Measurements from ENCODE around the gene SORBS1.

SORBS1 gene

DNA sequence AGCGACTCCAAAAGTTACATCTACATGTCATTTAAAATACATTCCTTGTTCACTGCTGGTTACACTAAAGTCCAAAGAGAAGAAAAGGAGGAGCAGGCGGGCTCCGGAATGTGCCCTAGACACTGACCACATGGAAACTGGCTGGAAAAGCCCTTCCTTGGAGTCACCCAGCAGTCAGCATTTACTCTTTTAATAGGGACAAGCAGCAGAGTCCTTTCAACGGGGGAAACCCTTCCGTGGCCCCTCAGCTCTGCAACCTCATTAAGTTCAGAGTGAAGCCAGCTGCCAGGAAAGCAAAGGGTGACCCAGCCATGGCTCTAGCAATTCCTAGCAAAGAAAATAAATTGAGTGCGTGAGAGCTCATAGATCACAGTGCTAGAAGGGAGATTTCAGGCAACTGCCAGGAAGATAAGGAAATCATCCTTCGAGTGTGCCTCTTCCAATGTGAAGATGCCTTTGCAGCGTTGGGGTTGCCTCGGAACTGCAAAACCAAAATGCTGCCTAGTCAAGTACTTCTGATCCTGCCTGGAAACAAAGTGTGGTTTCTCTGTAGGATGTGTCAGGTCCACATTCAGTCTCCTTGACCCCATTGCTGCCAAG, 101.6 kb downstream of the SORBS1 start:
- no peak for DNase-seq (ENCODE audit: low read depth)

DNA sequence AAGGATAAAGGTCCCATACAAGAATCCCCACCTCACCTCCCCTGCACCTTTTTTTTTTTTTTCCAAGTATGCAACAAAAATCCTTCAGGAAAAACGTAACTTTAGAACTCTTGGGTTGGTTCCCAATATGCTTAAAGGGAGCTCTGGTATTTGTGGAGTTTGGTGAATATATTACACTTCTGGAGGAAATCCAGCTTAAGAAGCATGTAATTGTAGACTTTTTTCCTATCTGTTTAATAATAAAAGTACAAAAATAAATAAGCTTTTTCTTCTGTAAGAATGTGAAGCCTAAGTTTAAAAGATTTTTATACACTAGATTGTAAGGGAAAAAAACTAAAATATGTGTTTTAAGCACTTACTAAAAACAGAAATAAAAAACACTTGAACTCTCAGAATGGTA, 102.3 kb downstream of the SORBS1 start:
- DNase-seq (ENCODE audit: low read depth) = no peak

DNA sequence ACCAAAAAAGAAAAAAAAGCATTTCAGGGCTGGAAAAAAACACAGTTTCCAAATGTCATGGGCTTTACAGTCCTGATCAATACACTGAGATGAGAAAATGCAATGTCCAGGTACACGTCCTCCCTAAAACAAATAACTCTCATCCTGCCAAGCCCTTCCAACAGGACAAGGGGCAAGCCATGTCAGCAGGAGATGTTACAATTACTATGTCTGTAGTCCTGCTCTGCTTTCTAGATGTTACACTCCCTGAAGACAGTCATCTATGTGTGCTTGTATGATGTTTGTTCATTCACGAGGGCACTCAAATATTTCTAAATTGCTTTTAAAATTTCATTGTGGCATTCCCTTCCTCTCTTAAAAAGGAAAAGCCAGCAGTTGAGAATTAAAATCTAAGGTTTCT, 103.2 kb downstream of the SORBS1 start:
- DNase-seq (ENCODE audit: low read depth) = no peak

DNA sequence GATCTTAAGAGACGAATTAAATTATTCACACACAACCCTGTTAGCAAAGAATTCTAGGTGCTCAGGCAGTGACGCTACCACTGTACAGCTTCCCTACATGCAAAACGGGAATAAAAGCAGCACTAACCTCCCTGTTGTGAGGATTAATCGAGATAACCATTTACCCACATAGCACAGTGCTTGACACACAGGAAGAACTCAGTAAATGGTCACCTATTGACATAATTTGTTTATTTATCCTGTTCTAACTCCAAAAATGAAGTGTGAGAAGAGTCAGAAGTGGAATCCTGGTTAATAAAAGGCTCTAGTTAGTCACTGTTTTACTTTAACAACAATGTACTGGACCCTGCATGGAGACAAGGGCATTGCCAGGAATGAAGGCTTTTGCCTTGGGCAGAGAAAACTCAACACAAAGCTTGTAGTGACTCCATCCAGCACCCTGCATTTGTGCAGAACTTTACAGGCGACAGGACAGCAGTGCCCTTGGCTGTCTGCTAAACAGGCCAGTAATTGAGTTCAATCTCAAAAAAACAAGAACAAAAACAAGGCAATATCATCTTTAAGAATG, 103.8 kb downstream of the SORBS1 start:
- DNase-seq (ENCODE audit: low read depth) = no peak

DNA sequence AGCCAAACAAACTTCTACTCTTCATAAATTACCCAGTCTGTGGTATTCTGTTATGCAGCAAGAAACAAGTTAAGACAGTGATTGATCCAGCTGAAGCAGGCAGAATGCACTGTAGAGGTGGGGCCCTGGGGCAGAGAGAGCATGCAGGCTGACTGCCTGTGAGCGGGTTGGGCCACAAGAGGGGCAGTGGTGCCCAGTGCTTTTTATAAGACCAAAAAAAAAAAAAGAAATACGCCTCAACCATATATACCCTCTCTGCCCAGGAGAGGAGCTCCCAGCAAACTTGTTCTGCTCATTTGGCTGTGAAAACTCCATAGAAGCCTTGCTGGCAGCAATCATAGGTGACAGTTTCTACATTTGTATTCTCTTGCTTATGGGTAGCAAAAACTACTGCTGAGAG, 104.7 kb downstream of the SORBS1 start:
- DNase-seq (ENCODE audit: low read depth) = no peak

DNA sequence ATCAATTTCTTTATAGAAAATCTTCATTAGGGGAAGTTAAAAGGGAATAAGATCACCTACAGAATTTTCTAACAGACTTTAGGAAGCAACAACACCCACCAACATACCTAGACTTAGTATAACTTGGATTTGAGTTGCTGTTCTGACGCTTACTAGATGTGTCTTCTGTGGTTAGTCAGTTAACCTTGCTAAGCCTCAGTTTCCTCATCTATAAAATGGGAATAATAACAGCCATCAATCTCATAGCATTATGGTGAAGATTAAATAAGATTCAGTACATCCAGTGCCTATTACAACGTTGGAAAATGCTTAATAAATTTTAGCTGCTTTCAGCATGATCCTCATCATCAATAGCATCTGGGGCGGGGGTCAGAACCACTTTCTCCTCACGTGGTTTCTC, 106.2 kb downstream of the SORBS1 start:
- no peak for DNase-seq (ENCODE audit: low read depth)

DNA sequence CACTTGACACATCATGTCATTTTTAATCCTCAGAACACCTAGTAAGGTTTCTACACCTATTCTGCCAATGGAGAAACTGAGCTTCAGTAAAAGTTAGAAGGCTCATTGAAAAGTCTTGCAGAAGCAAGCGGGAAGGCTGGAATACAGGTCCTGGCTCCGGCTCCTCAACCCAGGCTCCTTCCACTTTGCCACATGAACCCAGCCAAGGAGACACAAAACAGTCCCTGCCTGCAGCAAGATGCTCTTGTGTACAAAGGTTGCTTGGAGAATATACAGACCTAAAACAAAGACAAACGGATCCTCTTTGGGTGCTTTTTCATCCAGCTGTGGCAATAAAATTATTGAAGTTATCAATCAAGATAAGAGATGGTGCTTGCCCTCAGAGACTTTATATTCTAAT, 106.8 kb downstream of the SORBS1 start:
- DNase-seq (ENCODE audit: low read depth) = no peak

DNA sequence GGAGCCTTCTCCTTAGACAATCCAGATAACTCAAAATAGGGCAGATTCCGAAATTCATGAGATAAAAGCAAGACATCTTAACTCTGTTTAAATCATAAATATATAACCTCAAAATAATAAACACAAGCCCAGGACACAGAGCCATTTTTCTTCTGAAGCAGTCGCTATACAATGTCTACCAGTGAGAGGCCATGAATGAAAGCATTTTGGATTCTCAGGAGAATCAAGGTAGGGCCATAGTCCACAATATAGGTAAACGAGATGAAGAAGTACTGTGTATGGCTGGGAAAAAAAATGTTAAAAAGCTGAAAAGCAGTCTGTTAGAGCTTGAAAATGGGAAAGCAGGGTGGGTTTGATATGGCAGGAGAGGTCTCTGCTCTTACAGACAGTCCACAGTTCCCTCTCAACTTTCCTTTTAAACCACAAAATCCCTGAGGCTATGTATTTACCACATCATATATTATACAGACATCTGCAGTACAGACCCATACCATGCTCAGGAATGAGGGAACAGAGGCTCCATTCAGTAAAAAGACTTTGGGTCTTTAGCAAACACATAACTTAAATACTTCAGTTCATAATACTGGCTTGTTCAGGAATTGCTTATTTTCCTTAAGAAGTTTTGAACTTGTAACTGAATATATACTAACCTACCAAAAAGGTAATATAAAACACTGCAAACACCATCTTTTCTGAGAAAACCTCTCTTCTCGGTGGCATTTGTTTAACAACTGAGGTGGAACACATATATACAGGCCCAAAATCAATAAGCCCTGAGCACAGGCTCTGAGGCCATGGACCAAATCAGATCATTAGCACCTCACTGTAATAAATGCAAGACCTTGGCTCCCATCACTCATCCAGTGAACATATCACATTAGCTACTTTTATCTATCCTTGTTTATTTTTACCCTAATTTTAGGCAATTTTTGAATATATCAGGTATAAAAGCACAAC, 109.3 kb downstream of the SORBS1 start:
- DNase-seq (ENCODE audit: low read depth) = no peak

DNA sequence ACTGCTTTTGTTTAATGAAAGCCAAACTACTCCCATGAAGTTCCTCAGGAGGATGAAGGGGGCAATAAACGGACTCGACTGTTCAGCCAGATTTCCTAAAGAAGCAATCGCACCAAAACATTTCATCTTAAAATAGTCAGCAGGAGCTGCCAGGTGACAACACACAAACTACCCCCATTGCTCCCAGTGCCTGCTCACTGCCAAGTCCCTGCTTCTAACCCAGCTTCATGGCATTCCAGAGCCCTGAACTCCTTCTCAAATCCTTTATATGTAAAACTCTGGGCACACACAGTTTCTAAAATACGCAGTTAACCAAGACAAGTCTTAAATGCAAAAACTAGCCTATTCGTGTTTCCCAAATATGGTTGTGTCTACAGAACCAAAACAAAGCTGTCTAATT, 110.0 kb downstream of the SORBS1 start:
- DNase-seq (ENCODE audit: low read depth) = no peak

DNA sequence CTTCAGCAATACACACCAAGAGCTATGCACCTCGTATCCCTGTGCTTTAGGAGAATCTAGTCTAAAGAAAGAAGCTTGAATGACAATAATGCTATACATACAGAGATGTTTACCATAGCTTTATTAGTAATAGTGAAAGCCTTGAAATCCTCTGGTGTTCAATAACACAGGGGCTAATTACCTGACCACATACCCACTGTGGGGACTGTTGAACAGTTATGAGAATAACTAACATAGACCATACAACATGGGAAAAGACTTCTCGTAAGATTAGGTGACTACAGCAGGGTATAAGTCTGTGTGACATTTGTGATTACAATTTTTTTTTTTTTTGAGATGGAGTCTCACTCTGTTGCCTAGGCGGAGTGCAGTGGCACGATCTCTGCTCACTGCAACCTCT, 111.0 kb downstream of the SORBS1 start:
- no peak for DNase-seq (ENCODE audit: low read depth)

DNA sequence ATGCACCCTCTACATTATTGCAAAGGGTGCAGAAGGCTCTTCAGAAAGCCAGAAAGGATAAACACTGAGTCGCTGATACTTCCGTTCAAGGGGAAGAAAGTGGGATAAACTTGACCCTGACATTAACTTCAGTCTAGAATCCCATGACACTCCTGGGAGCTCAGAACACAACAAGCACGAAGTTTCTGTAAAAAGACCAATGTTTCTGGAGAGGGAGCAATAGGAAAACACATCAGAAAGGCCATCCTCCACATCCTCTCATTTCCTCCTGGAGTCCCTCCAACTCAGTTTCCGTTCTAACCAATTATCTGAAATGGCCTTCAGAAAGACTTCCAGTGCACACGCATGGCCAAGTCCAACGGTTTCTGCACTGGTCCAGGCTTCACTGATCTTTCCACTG, 113.5 kb downstream of the SORBS1 start:
- no peak for DNase-seq (ENCODE audit: low read depth)

DNA sequence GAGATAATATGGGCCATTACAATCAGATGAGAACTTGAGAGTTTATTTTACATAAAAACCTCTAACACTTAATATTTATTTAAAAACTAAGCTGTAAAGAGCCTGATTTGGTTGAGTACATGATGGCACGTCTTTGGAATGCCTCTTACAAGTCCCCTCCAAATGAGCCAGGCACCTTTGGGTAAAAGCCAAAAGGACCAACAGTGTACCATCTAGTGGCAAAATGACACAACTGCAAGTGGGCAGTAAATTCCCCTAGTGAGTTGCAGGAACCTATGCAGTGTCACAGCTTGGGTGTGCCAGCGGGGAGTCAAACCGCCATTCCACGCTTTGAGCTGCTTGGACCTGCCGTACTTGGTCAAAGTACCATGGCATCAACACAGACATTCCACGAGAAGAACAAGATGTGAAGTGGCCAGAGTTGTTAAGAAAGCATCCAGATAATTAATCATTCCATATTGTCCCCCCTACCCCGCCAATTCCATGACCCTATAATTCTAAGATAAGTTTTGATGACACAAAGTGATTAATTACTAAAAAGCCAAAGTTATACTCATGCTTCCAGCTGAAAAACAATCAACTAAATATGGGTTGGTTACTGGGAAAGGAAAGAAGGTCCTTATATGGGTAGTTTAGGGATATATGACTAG, 115.2 kb downstream of the SORBS1 start:
- peak; percentile 26 for DNase-seq (ENCODE audit: low read depth)

DNA sequence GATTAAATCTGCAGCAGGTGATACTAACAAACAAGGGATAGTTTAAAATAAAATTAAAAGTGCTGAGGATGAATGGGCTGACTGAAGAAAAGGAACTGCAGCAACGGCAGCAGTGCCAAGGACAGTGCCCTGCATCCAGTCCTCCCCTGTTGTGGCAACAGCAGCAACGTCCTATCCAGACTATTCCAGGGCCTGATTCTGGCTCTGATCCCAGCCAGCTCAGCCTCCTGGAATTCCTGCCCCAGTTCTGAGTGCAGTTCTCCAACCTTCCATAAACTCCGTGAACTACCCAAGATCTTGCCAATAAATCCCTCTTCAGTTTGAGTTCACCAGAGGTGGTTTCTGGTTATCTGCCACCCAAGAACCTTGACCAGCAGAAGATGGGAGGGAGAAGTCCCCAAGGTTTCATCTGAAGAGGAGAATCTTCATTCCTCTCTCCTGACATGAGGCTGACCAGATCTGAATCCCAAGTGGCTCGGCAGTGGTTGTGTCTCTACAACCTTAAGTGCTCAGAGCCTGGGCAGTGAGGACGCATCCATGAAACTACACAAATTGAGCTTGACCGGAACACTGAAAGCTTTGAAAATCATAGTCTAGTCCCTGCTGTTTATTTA, 115.8 kb downstream of the SORBS1 start:
- DNase-seq (ENCODE audit: low read depth) = peak; percentile 59

DNA sequence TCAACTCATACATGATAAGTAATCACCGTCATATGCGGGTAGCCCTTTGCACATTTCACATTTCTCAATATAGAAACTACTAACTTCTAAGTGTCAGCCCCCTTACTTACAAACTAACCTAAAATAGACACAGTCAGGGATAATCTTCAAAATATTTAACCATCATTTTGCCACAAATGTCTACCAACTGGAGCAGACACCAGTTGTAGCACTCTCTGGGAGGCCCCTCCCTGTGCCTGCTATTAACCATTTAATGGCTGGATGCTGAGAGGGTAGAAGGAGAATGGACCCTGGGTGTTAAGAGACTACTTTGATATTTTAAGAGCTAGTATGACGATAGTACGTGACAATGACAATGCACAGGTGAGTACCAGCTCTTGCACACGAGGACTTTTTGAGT, 116.4 kb downstream of the SORBS1 start:
- no peak for DNase-seq (ENCODE audit: low read depth)

DNA sequence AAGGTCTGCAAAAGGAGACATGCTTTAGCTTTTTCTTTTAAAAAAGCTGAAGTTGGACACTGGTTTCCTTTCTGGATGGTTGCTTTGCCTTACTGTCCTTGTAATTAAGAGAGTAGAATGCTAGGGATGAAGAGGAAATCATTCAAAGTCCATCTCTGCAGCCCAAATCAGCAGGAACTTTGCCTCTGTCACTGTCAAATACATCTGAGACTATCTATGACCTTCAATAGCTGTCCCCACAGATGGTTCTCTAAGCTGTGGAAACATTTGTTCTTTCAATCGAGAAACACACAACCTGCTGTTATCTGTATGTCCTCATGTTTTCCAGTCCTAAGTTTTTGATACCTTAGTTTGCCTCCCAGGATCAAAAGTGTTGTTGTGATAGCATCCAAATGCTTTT, 117.5 kb downstream of the SORBS1 start:
- DNase-seq (ENCODE audit: low read depth) = no peak

DNA sequence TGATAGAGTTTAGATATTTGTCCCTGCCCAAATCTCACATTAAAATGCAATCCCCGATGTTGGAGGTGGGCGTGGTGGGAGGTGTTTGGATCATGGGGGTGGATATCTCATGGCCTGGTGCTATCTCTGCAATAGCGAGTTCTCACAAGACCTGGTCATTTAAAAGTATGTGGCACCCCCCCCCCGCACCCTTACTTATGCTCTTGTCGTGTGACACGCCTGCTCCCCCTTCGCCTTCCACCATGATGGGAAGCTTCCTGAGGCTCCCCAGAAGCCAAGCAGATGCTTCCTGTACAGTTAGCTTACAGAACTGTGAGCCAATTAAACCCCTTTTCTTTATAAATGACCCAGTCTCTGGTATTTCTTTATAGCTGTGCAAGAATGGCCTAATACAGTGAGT, 118.8 kb downstream of the SORBS1 start:
- no peak for DNase-seq (ENCODE audit: low read depth)

DNA sequence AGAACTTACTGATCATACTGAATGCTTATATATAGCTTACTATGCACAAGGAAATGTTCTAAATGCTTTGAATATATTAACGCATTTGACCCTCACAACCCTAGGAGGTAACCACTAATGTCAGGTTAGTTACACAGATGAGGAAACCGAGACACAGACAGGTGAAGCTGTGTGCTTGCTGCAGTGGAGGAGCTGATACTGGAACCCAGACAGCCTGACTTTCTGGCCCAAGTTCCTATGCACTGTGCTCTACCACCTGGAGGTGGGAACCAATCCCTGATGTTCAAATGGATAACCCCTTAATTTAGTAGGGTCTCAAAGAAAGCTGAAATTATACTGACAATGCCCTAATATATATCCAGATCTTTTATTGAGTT, 119.6 kb downstream of the SORBS1 start:
- no peak for DNase-seq (ENCODE audit: low read depth)

DNA sequence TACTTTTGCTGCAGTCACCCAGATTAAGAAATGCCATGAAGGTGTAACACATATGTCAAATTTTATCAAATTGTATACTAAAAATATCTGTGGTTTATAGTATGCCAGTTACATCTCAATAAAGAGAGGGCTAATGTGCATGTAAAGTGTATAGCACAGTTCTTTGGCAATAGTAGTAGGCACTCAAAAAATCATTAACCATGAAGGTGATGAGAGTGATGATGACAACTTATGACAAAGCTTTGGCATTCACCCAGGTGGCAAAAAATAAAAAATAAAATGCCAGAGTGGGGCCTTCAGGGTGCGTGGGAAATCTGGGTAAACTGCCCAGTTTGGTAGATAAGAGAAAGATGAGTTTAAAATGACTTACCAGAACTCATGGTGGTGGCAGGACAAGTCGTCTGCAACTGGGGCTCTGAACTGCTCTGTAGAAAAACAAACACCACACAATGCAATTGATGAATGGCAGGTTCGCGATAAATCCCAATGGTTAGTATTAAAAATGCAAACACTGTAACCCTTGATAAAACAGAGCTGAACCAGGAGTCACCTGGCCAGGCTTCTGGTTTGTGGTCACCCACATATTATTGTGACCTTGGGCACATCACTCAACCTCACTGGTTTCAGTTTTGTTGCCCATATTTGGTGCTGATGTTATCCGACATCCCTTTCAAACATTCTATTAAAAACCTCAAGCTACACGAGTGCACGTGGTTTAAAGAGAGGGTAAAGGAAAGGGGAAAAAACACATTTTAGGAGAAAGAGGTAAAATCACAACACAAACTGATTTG, 120.2 kb downstream of the SORBS1 start:
- DNase-seq (ENCODE audit: low read depth) = no peak

DNA sequence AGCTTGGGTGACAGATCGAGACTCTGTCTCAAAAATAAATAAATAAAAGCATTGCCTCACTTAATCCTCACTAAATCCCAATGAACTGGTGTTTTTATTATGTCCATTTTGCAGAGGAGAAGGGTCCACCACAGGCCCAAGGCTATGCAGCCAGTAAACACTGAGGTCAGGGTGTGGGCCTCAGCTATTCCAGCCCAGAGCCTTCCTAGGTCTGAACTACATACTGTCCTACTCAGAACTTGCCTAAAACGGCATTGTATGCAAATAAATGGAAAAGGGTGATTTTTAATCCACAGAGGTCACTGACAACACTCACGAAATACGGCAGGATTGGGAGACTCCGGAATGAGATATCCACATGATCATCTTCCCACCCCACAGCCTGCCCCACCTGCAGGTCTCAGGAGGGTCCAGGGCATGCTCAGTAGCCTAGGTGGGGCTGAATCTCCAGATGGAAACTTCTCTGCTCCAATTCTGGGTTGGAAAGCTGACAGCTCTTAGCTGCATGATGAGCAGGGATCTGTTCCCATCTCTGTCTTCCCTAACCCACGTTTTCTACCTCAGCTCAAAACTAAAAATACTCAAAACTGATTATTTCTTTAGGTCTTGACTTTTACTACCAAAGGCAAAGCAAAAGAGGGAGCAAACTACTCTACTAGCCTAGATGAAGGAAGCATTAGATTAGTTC, 121.0 kb downstream of the SORBS1 start:
- no peak for DNase-seq (ENCODE audit: low read depth)

DNA sequence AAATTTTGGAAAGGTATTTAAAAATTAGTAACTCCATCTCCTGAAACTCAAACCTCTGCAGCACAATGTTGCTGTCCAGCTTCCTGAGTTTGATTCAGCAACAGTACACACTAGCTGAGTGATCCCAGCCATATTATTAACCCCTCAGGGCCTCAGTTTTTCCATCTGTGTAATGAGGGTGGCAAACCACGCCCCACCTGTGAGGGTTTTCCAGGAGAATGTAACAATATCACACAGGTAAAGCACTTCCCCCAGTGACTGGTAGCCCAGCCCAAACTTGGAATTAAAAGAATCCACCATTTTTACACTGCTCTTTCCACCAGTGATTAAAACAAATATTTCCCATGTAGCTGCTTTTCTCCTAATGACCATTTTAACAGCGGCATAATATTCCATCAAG, 122.4 kb downstream of the SORBS1 start:
- no peak for DNase-seq (ENCODE audit: low read depth)

DNA sequence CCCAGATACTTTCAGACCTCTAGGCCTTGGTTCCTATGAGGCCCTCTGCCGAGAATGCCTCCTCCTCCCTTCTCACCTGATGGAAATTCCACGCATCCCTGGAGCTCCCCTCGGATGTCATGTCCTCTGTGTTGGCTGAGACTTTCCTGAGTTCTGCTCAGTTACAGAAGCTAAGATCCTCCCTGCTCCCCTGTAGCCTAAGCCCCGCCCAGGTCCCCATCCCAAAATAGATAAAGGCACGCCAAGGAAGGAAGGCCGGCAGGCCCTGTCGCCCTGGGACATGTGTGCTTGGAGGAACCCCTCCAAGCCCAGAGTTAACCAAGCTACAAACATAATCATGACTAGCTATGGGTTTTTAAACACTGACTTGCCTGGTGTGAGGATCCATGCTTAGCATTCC, 123.5 kb downstream of the SORBS1 start:
- no peak for DNase-seq (ENCODE audit: low read depth)

Data from stromal cell of bone marrow (primary cell).